GM23248 (cell line): Measurements from ENCODE around the gene CLEC16A. TPM values are rescaled to one million over a fixed set of nuclear protein-coding genes. Genes with fewer than 3 reads are reported as not detected.

Experiments used
- DNase-seq: peaks from one replicate; pipeline ENCODE4 v3.0.0-alpha.2; 2015
- H2AFZ ChIP-seq: fragments of 200-600 bp; sonication (generic); 2 replicates; pipeline ENCODE4 v1.6.1; 2016; ENCODE audit warnings: antibody characterized with exemption
- H3F3A ChIP-seq: fragments of 200-600 bp; sonication (generic); 2 replicates; pipeline ENCODE4 v1.6.1; 2016; ENCODE audit warnings: mild to moderate bottlenecking, antibody characterized with exemption, mixed run types; ENCODE audit not compliant: insufficient read depth
- H3K27ac ChIP-seq: fragments of 200-600 bp; sonication (generic); 2 replicates; pipeline ENCODE4 v1.5.1; 2016; ENCODE audit warnings: mild to moderate bottlenecking
- H3K27me3 ChIP-seq: fragments of 200-600 bp; sonication (generic); replicated peaks from 2 replicates; pipeline ENCODE4 v1.6.1; 2016; ENCODE audit warnings: mild to moderate bottlenecking; ENCODE audit not compliant: insufficient read depth
- H3K36me3 ChIP-seq: fragments of 200-600 bp; sonication (generic); 2 replicates; pipeline ENCODE4 v1.6.1; 2016; ENCODE audit warnings: low read depth, mild to moderate bottlenecking
- H3K4me1 ChIP-seq: fragments of 200-600 bp; sonication (generic); 2 replicates; pipeline ENCODE4 v1.6.1; 2016; ENCODE audit warnings: mild to moderate bottlenecking; ENCODE audit not compliant: insufficient read depth
- H3K4me2 ChIP-seq: fragments of 200-600 bp; sonication (generic); one replicate; pipeline ENCODE4 v1.6.1; 2016; ENCODE audit warnings: mild to moderate bottlenecking; ENCODE audit not compliant: unreplicated experiment
- H3K4me3 ChIP-seq: fragments of 200-600 bp; sonication (generic); 2 replicates; pipeline ENCODE4 v1.5.1; 2016; ENCODE audit warnings: mild to moderate bottlenecking
- H3K79me2 ChIP-seq: fragments of 200-600 bp; sonication (generic); 2 replicates; pipeline ENCODE4 v1.6.1; 2016; ENCODE audit warnings: mild to moderate bottlenecking; ENCODE audit not compliant: insufficient read depth
- H3K9ac ChIP-seq: fragments of 200-600 bp; sonication (generic); 2 replicates; pipeline ENCODE4 v1.6.1; 2016; ENCODE audit warnings: mild to moderate bottlenecking
- H3K9me2 ChIP-seq: fragments of 200-600 bp; sonication (generic); 2 replicates; pipeline ENCODE4 v1.6.1; 2016; ENCODE audit warnings: mixed run types, mild to moderate bottlenecking, moderate library complexity; ENCODE audit not compliant: insufficient read depth
- H3K9me3 ChIP-seq: fragments of 200-600 bp; sonication (generic); one replicate; pipeline ENCODE4 v1.6.1; 2017; ENCODE audit warnings: low read depth
- H4K20me1 ChIP-seq: fragments of 200-600 bp; sonication (generic); 2 replicates; pipeline ENCODE4 v1.6.0; 2016; ENCODE audit not compliant: insufficient read depth
- EZH2 ChIP-seq: fragments of 200-600 bp; sonication (generic); IDR thresholded peaks from 2 replicates; pipeline ENCODE4 v1.6.1; 2018; ENCODE audit warnings: antibody characterized with exemption, mild to moderate bottlenecking; ENCODE audit not compliant: insufficient read depth, poor library complexity, severe bottlenecking
- EZH2phosphoT487 ChIP-seq: fragments of 200-600 bp; sonication (generic); IDR thresholded peaks from 2 replicates; pipeline ENCODE4 v1.6.1; 2018; ENCODE audit warnings: antibody characterized with exemption, moderate library complexity, mild to moderate bottlenecking, low read depth; ENCODE audit not compliant: insufficient read depth
- WGBS, 2 experiments: methylation state at CpG; one replicate each; pipeline ENCODE4 v1.1.6; 2015 to 2017; ENCODE audit warnings: low lambda C conversion rate in 2 of 2, low coverage in 1 of 2; ENCODE audit errors: missing lambda C conversion rate in 2 of 2; 5-methylcytosine and 5-hydroxymethylcytosine counted together
- in situ Hi-C: fragments of 300-500 bp; cut with MboI; formaldehyde crosslinking; loops from 2 replicates; pipeline ENCODE4 v1.15.0; 2020
- polyA plus RNA-seq: library from polyadenylated mRNA; unstranded; fragments of >200 nt; fragmentation: Nextera tagmentation; extraction: Ambion mirVana; gene quantifications from 2 replicates; pipeline ENCODE4 v1.2.1, GENCODE V29; 2016
- total RNA-seq: library from RNA; depleted of rRNA; stranded (reverse); fragments of >200 nt; shearing (Covaris generic); gene quantifications from 2 replicates; pipeline ENCODE4 v1.2.3, GENCODE V29; 2014

The CLEC16A gene
- total and polyA plus RNA-seq, 2 experiments from 2014 or later, result 13.2 to 21.4 TPM

DNA sequence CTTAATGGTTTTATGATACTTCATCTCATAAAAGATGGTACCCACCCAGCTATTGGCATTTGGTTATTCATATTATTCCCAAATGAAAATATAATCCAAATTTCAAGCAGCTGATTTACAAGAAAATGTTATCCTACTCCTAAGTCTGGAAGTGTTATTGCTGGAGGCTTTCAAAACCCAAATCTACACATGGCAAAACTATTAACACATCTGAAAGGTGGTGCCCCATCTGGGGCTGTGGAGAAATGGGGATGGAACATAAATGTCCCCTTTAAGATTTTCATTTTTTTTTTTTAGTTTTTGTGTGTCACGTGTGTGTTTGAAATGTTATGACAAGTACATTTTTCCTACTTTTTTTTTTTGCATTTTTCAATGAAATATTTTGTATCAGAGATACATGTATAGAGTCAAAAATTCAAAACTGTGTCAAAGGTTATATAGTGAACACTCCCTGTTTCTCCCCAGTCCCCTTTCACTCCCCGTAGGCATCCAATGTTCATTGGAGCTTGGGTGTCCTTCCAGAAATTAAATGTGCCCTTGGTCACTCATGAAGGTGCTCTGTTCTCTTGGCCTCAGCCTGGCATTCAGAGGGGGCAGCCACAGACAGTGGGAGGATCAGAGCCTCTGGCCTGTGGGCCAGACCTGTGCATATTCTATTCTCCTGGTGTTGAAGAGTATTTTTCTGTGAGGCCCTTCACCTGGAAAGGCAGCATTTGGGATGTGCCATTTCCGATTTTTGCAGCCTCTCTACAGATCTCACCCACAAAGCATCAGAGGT, 79.1 kb downstream of the CLEC16A start:
- Histone ChIP-seq H3K4me3 (no peak overlapping the region), H3K4me1 (peaks cover 6% of the 10 kb centered on the region; the same call in 1 of the 2 replicates), H3F3A (no peaks in the 10 kb centered on the region), H3K9me3 (no peaks in the 10 kb centered on the region), H3K36me3 (peaks cover 28% of the 10 kb centered on the region), H4K20me1 (no peaks in the 10 kb centered on the region), H2AFZ (no peak overlapping the region), H3K79me2 (no peaks in the 10 kb centered on the region), H3K9me2 (no peaks in the 10 kb centered on the region), H3K27me3 (no peaks in the 10 kb centered on the region), H3K27ac (no peak overlapping the region), H3K4me2 (no peak overlapping the region), H3K9ac (no peak overlapping the region)
- no peak for DNase-seq
- in situ Hi-C loops, result no loop called here
- TF ChIP-seq EZH2 (no peak), EZH2phosphoT487 (no peak)
- 89 to 96% methylated on average over 3 of the region's 3 CpGs for WGBS, 2 experiments

DNA sequence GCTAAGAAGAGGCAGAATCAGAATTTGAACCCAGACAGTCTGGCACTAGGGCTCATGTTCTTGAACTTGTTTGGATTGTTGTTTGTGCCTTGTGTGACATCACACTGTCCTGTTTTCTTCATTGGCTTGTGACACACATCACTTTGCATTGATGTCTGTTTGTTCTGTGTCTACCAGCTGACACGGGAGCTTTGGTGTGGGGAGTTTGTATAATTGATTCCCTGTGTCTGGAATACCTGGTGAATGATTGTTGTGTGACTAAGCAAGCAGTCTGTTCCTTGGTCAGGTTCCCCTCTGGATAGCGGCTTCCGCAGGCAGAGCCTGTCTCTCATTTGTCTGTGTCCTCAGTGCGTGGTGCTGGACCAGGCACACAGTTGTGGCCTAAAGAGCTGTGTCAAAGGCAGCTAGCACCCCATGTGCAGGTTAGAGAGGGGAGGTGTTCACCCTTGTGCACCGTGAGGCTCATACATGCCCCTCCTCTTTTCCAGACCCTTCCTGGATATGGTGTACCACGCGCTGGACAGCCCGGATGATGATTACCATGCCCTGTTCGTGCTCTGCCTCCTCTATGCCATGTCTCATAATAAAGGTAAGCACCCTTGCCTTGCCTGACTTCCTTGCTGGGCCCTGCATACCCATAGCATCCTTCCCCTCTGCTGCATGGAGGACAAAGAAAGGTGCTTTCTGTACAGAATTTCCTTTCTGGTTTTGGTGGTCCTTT, 80.1 kb downstream of the CLEC16A start:
- Histone ChIP-seq H3K9ac (no peak overlapping the region), H3K4me1 (peaks cover 6% of the 10 kb centered on the region; the same call in 1 of the 2 replicates), H3K27ac (no peak overlapping the region), H2AFZ (no peak overlapping the region), H4K20me1 (no peaks in the 10 kb centered on the region), H3K4me3 (no peak overlapping the region), H3K9me3 (peaks cover 4% of the 10 kb centered on the region), H3F3A (0 out of 2 replicates have a peak, but pooled peaks cover 3% of the 10 kb centered on the region), H3K9me2 (no peaks in the 10 kb centered on the region), H3K36me3 (peaks cover 38% of the 10 kb centered on the region), H3K79me2 (no peaks in the 10 kb centered on the region), H3K4me2 (no peak overlapping the region), H3K27me3 (no peaks in the 10 kb centered on the region)
- TF ChIP-seq EZH2phosphoT487, result no peak
- no peak for TF ChIP-seq EZH2
- DNase-seq, result no peak
- 88% methylated on average over 9 of the region's 9 CpGs for WGBS, 2 experiments
- in situ Hi-C loops, result no loop called here

DNA sequence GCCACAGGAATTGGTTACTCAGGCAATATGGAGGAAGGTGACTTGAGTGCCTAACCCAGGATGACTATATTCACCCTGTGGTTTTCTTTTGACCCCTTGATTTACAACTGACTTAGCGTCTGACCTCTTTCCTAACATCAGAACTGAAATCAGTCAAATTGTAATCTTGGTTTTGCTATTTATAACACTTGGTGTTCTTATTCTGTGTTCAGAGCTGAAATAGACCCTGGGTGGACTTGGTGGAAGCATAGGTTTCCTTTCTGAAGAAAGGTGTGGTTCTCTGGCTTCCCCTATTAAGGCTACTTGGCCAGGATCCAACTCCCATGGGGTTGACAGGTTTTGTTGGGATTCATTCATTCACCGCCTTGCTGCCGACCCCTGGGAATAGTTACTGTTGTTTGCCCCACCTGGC, 80.8 kb downstream of the CLEC16A start:
- H3K4me1 ChIP-seq, result peaks cover 6% of the 10 kb centered on the region; the same call in 1 of the 2 replicates
- 94 to 100% methylated on average over 3 of the region's 3 CpGs for WGBS, 2 experiments
- H3K27ac ChIP-seq, result no peak overlapping the region
- peaks cover 4% of the 10 kb centered on the region for H3K9me3 ChIP-seq
- no peak for DNase-seq
- in situ Hi-C loops, result no loop called here
- 0 out of 2 replicates have a peak, but pooled peaks cover 3% of the 10 kb centered on the region for H3F3A ChIP-seq
- no peak overlapping the region for H2AFZ ChIP-seq
- no peaks in the 10 kb centered on the region for H4K20me1 ChIP-seq
- H3K9ac ChIP-seq, result no peak overlapping the region
- H3K27me3 ChIP-seq, result no peaks in the 10 kb centered on the region
- H3K4me3 ChIP-seq, result no peak overlapping the region
- H3K36me3 ChIP-seq, result peaks cover 38% of the 10 kb centered on the region
- no peak for TF ChIP-seq EZH2phosphoT487
- TF ChIP-seq EZH2, result no peak
- no peaks in the 10 kb centered on the region for H3K9me2 ChIP-seq
- no peaks in the 10 kb centered on the region for H3K79me2 ChIP-seq
- no peak overlapping the region for H3K4me2 ChIP-seq

DNA sequence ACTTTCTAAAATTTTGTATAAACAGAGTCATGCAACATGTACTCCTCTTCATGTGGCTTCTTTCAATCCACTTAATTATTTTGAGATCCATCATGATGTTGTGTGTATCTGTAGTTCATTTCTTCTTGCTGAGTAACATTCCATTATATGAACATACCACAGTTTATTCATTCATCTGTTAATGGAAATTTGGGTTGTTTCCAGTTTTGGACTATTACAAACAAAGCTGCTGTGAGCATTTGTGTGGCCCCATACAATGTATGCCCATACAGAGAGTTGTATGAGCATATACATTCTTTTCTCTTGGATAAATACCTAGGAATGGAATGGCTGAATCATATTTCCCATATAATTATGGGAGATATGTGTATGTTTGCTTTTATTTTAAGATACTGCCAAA, 85.6 kb downstream of the CLEC16A start:
- TF ChIP-seq EZH2 (no peak), EZH2phosphoT487 (no peak)
- Histone ChIP-seq H3K79me2 (no peaks in the 10 kb centered on the region), H3K9me2 (no peaks in the 10 kb centered on the region), H3K4me2 (no peak overlapping the region), H3K4me3 (no peak overlapping the region), H2AFZ (no peak overlapping the region), H3K9me3 (peaks cover 4% of the 10 kb centered on the region), H3F3A (peaks cover 28% of the 10 kb centered on the region), H4K20me1 (no peaks in the 10 kb centered on the region), H3K36me3 (peaks cover 36% of the 10 kb centered on the region), H3K27me3 (no peaks in the 10 kb centered on the region), H3K9ac (no peak overlapping the region), H3K4me1 (peaks cover 24% of the 10 kb centered on the region), H3K27ac (no peak overlapping the region)
- in situ Hi-C loops, result no loop called here
- DNase-seq, result no peak
